ENCODE data around the gene ZNF276.

DNA sequence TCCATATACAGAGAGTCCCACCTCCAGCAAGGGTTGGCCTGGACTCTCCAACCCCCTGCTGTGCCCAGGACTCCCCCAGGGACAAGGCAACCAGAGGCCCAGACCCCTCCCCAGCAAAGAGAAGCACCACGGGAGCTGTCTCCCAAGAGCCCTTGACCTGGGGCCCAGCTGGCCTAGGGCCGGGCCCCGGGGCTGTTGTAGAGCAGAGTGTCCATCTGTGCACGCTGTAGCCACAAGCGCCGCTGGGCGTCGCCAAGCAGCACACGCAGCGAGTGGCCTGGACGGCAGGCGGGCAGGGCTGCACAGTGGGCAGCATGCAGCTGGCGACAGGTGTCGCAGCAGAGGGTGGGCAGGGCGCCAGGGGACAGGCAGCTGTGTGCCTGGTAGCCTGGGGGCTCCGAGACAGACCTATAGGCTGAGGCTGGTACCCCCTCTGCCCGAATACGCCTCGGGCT lies 24.1 kb upstream of the ZNF276 start:
- TF ChIP-seq, protein P1, sequence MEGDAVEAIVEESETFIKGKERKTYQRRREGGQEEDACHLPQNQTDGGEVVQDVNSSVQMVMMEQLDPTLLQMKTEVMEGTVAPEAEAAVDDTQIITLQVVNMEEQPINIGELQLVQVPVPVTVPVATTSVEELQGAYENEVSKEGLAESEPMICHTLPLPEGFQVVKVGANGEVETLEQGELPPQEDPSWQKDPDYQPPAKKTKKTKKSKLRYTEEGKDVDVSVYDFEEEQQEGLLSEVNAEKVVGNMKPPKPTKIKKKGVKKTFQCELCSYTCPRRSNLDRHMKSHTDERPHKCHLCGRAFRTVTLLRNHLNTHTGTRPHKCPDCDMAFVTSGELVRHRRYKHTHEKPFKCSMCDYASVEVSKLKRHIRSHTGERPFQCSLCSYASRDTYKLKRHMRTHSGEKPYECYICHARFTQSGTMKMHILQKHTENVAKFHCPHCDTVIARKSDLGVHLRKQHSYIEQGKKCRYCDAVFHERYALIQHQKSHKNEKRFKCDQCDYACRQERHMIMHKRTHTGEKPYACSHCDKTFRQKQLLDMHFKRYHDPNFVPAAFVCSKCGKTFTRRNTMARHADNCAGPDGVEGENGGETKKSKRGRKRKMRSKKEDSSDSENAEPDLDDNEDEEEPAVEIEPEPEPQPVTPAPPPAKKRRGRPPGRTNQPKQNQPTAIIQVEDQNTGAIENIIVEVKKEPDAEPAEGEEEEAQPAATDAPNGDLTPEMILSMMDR (IDR thresholded peaks at IDR 0.05; ENCODE audit: insufficient read depth, low read length) = no peak
- TF ChIP-seq GABPA (IDR thresholded peaks at IDR 0.05; ENCODE audit: low read depth) = no peak
- no peak for TF ChIP-seq REST (IDR thresholded peaks at IDR 0.05; ENCODE audit: insufficient replicate concordance, low read depth)
- TF ChIP-seq POLR2AphosphoS5 (IDR thresholded peaks at IDR 0.05; ENCODE audit: low read depth) = no peak
- TF ChIP-seq SPI1 (IDR thresholded peaks at IDR 0.05; ENCODE audit: borderline replicate concordance, low read depth) = no peak
